ENCODE data around the gene ZBTB44. TPM values are rescaled to one million over a fixed set of nuclear protein-coding genes. Genes with fewer than 3 reads are reported as not detected.
"Not testable (repeated sequence)": the region's sequence is repeated elsewhere in the genome, so short reads cannot be mapped to it uniquely, and the experiment has no call there.

Gene ZBTB44
- total RNA-seq, 1 experiment from 2014 or later, result 32.5 TPM

GRCh38 chr11:130233486-130233885 lies 81.2 kb downstream of the ZBTB44 start:
- H3K79me2 ChIP-seq (ENCODE audit: insufficient read depth, low read length); H3K36me3 ChIP-seq (ENCODE audit: control insufficient read depth in 1 of 2, insufficient read depth in 2 of 2, low read length in 2 of 2); POLR2A ChIA-PET; H3K4me3 ChIP-seq (replicated peaks in 1 of 2; ENCODE audit: low read depth in 1 of 2, low read length in 2 of 2); ATAC-seq; H3K9ac ChIP-seq (ENCODE audit: low read length); BruUV-seq (replicated peaks); H4K20me1 ChIP-seq (ENCODE audit: insufficient read depth); H3K9me2 ChIP-seq (ENCODE audit: insufficient read depth); H3K4me1 ChIP-seq (ENCODE audit: control insufficient read depth in 1 of 2, insufficient read depth in 2 of 2, low read length in 2 of 2); CTCF ChIA-PET; intact Hi-C loops (cut with micrococcal nuclease); H3K27me3 ChIP-seq (ENCODE audit: insufficient read depth, low read length); H3K27ac ChIP-seq (ENCODE audit: low read depth, low read length); H2AFZ ChIP-seq (ENCODE audit: low read depth, low read length, poor library complexity, severe bottlenecking); DNase-seq (ENCODE audit: low read depth, low spot score); H3K4me2 ChIP-seq (ENCODE audit: low read length); RAD21 ChIA-PET (ENCODE audit: low non-redundant PET in 1 of 2, low total read pairs in 2 of 2, uncharacterized antibody in 2 of 2, unreplicated experiment in 2 of 2); H3K9me3 ChIP-seq (ENCODE audit: control insufficient read depth in 1 of 2, insufficient read depth in 1 of 2, low read depth in 1 of 2, low read length in 2 of 2): not testable (repeated sequence)

- Histone ChIP-seq H3K79me2 (ENCODE audit: insufficient read depth, low read length) (no peaks in the 10 kb centered on the region), H3K9me3 (ENCODE audit: control insufficient read depth in 1 of 2, insufficient read depth in 1 of 2, low read depth in 1 of 2, low read length in 2 of 2) (no peaks in the 10 kb centered on the region), H4K20me1 (ENCODE audit: insufficient read depth) (no peaks in the 10 kb centered on the region), H3K4me2 (ENCODE audit: low read length) (no peak overlapping the region), H3K9ac (ENCODE audit: low read length) (no peak overlapping the region), H3K27me3 (ENCODE audit: insufficient read depth, low read length) (no peaks in the 10 kb centered on the region), H3K9me2 (ENCODE audit: insufficient read depth) (no peaks in the 10 kb centered on the region), H3K27ac (ENCODE audit: low read depth, low read length) (no peak overlapping the region), H2AFZ (ENCODE audit: low read depth, low read length, poor library complexity, severe bottlenecking) (no peak overlapping the region), H3K36me3 (ENCODE audit: control insufficient read depth in 1 of 2, insufficient read depth in 2 of 2, low read length in 2 of 2) (no peaks in the 10 kb centered on the region), H3K4me3 (replicated peaks in 1 of 2; ENCODE audit: low read depth in 1 of 2, low read length in 2 of 2) (no peak overlapping the region), H3K4me1 (ENCODE audit: control insufficient read depth in 1 of 2, insufficient read depth in 2 of 2, low read length in 2 of 2) (no peaks in the 10 kb centered on the region)
- CTCF ChIA-PET, result no interaction called here
- TF ChIP-seq SP1 (IDR thresholded peaks at IDR 0.05; ENCODE audit: low read depth) (no peak), ZNF274 (IDR thresholded peaks at IDR 0.05; ENCODE audit: low read depth, low read length) (no peak), CEBPB (IDR thresholded peaks at IDR 0.05; ENCODE audit: low read depth) (no peak), POLR2AphosphoS5 (IDR thresholded peaks at IDR 0.05; ENCODE audit: low read depth, low read length) (no peak), TCF7L2 (IDR thresholded peaks at IDR 0.05; ENCODE audit: borderline replicate concordance, extremely low read depth, insufficient read depth, insufficient read length) (no peak), SIN3A (IDR thresholded peaks at IDR 0.05; ENCODE audit: low read depth) (no peak), EZH2phosphoT487 (IDR thresholded peaks at IDR 0.05; ENCODE audit: borderline replicate concordance) (no peak), JUND (IDR thresholded peaks at IDR 0.05) (no peak), CTCF (IDR thresholded peaks at IDR 0.05 in 2 of 3, conservative IDR thresholded peaks at IDR 0.05 in 1 of 3; ENCODE audit: borderline replicate concordance in 1 of 3, insufficient read depth in 1 of 3, low read depth in 2 of 3, low read length in 2 of 3) (no peak), SRF (IDR thresholded peaks at IDR 0.05; ENCODE audit: low read depth) (no peak), MAX (IDR thresholded peaks at IDR 0.05) (no peak), REST (IDR thresholded peaks at IDR 0.05; ENCODE audit: low read depth) (no peak), POLR2A (IDR thresholded peaks at IDR 0.05; ENCODE audit: borderline replicate concordance, extremely low read depth, insufficient read depth, insufficient read length) (no peak), ELF1 (IDR thresholded peaks at IDR 0.05; ENCODE audit: borderline replicate concordance, low read depth) (no peak), EZH2 (IDR thresholded peaks at IDR 0.05) (no peak)
- ATAC-seq, result no peak
- intact Hi-C loops (cut with micrococcal nuclease), result no loop called here
- DNase-seq (ENCODE audit: low read depth, low spot score), result no peak
- RAD21 ChIA-PET (ENCODE audit: low non-redundant PET in 1 of 2, low total read pairs in 2 of 2, uncharacterized antibody in 2 of 2, unreplicated experiment in 2 of 2), result no interaction called here
- POLR2A ChIA-PET, result no interaction called here
- no TSS peak for BruUV-seq (replicated peaks)
These were observed 87.3 kb downstream of the ZBTB44 start for GRCh38 chr11:130227373-130227772.
